Nephron (organoid): ENCODE measurements around the gene RBM14.
"Not testable (repeated sequence)": the region's sequence is repeated elsewhere in the genome, so short reads cannot be mapped to it uniquely, and the experiment has no call there.

Experiments used
- H3K27ac Mint-ChIP-seq, 3 experiments: 2 replicates each; pipeline ENCODE4 v1.8.0; 2020; ENCODE audit warnings: mixed read lengths in 3 of 3, mild to moderate bottlenecking in 2 of 3, moderate library complexity in 1 of 3
- H3K27me3 Mint-ChIP-seq: 2 replicates; pipeline ENCODE4 v1.8.0; 2021; ENCODE audit warnings: low read depth, mild to moderate bottlenecking, moderate library complexity, mixed read lengths
- H3K36me3 Mint-ChIP-seq: 2 replicates; pipeline ENCODE4 v1.8.0; 2020; ENCODE audit warnings: low read depth, mixed read lengths
- H3K4me1 Mint-ChIP-seq: 2 replicates; pipeline ENCODE4 v1.8.0; 2020; ENCODE audit warnings: mixed read lengths
- H3K4me3 Mint-ChIP-seq, 3 experiments: 2 replicates each; pipeline ENCODE4 v1.8.0; 2020; ENCODE audit warnings: mild to moderate bottlenecking in 3 of 3, mixed read lengths in 3 of 3, moderate library complexity in 2 of 3
- H3K9me3 Mint-ChIP-seq: 2 replicates; pipeline ENCODE4 v1.8.0; 2020; ENCODE audit warnings: mixed read lengths
- CTCF ChIP-seq, 3 experiments: fragments of 200-600 bp; sonication (generic); IDR thresholded peaks; one replicate each; pipeline ENCODE4 v1.5.0; 2021; ENCODE audit warnings: antibody characterized with exemption in 3 of 3; ENCODE audit not compliant: unreplicated experiment in 3 of 3

RBM14 gene

GRCh38 chr11:66570850-66571180, 45.6 kb upstream of the RBM14 start:
- H3K36me3 Mint-ChIP-seq, result no peaks in the 10 kb centered on the region
- no peak for TF ChIP-seq CTCF (IDR thresholded peaks at IDR 0.05; ENCODE audit: unreplicated experiment in 3 of 3)
- peaks cover 13% of the 10 kb centered on the region for H3K4me1 Mint-ChIP-seq
- H3K27ac Mint-ChIP-seq, result peak overlapping the region in 2 of 3 experiments; percentile 79 to 91
- H3K27me3 Mint-ChIP-seq, result peaks cover 5% of the 10 kb centered on the region
- H3K9me3 Mint-ChIP-seq, result peaks cover 5% of the 10 kb centered on the region
- H3K4me3 Mint-ChIP-seq, result no peak overlapping the region

GRCh38 chr11:66579017-66579606, 37.3 kb upstream of the RBM14 start:
- H3K36me3 Mint-ChIP-seq, result no peaks in the 10 kb centered on the region
- TF ChIP-seq CTCF (IDR thresholded peaks at IDR 0.05; ENCODE audit: unreplicated experiment in 3 of 3), result peak; percentile 73 to 77 (median 75)
- H3K4me3 Mint-ChIP-seq, result no peak overlapping the region
- H3K9me3 Mint-ChIP-seq, result peaks cover 3% of the 10 kb centered on the region
- peaks cover 23% of the 10 kb centered on the region for H3K4me1 Mint-ChIP-seq
- no peaks in the 10 kb centered on the region for H3K27me3 Mint-ChIP-seq
- no peak overlapping the region for H3K27ac Mint-ChIP-seq

- H3K9me3 Mint-ChIP-seq, result peaks cover 2% of the 10 kb centered on the region
- H3K4me1 Mint-ChIP-seq, result peaks cover 23% of the 10 kb centered on the region
- peak overlapping the region; percentile 24 to 65 (median 25) for H3K27ac Mint-ChIP-seq
- H3K36me3 Mint-ChIP-seq, result no peaks in the 10 kb centered on the region
- peak overlapping the region in 1 of 3 experiments; percentile 3 for H3K4me3 Mint-ChIP-seq
- H3K27me3 Mint-ChIP-seq, result peaks cover 6% of the 10 kb centered on the region
- TF ChIP-seq CTCF (IDR thresholded peaks at IDR 0.05; ENCODE audit: unreplicated experiment in 3 of 3), result no peak
These were observed 35.6 kb upstream of the RBM14 start for GRCh38 chr11:66580803-66581202.

GRCh38 chr11:66581261-66581660, 35.2 kb upstream of the RBM14 start:
- Mint-ChIP-seq H3K4me1 (peaks cover 23% of the 10 kb centered on the region), H3K27ac (peak overlapping the region in 2 of 3 experiments; percentile 24 to 65), H3K4me3 (no peak overlapping the region), H3K36me3 (no peaks in the 10 kb centered on the region), H3K9me3 (peaks cover 5% of the 10 kb centered on the region), H3K27me3 (peaks cover 6% of the 10 kb centered on the region)
- no peak for TF ChIP-seq CTCF (IDR thresholded peaks at IDR 0.05; ENCODE audit: unreplicated experiment in 3 of 3)

GRCh38 chr11:66582565-66583147, 33.8 kb upstream of the RBM14 start:
- peak overlapping the region in 1 of 3 experiments; percentile 7 for H3K4me3 Mint-ChIP-seq
- not testable (repeated sequence) for H3K27me3 Mint-ChIP-seq, H3K36me3 Mint-ChIP-seq, H3K9me3 Mint-ChIP-seq
- H3K4me1 Mint-ChIP-seq, result peaks cover 23% of the 10 kb centered on the region
- peak overlapping the region; percentile 4 to 69 (median 55) for H3K27ac Mint-ChIP-seq

GRCh38 chr11:66585447-66585846, 31.0 kb upstream of the RBM14 start:
- H3K4me3 Mint-ChIP-seq, H3K36me3 Mint-ChIP-seq, H3K27ac Mint-ChIP-seq, H3K27me3 Mint-ChIP-seq: not testable (repeated sequence)
- H3K4me1 Mint-ChIP-seq, result peaks cover 13% of the 10 kb centered on the region
- H3K9me3 Mint-ChIP-seq, result peaks cover 15% of the 10 kb centered on the region

GRCh38 chr11:66586136-66586535, 30.3 kb upstream of the RBM14 start:
- H3K4me1 Mint-ChIP-seq, result peaks cover 7% of the 10 kb centered on the region
- no peaks in the 10 kb centered on the region for H3K36me3 Mint-ChIP-seq
- peaks cover 6% of the 10 kb centered on the region for H3K27me3 Mint-ChIP-seq
- no peak overlapping the region for H3K27ac Mint-ChIP-seq
- TF ChIP-seq CTCF (IDR thresholded peaks at IDR 0.05; ENCODE audit: unreplicated experiment in 3 of 3), result no peak
- peaks cover 19% of the 10 kb centered on the region for H3K9me3 Mint-ChIP-seq
- no peak overlapping the region for H3K4me3 Mint-ChIP-seq

GRCh38 chr11:66589315-66589714, 27.1 kb upstream of the RBM14 start:
- not testable (repeated sequence) for H3K4me3 Mint-ChIP-seq, H3K4me1 Mint-ChIP-seq, H3K27ac Mint-ChIP-seq, H3K36me3 Mint-ChIP-seq, H3K27me3 Mint-ChIP-seq
- peaks cover 20% of the 10 kb centered on the region for H3K9me3 Mint-ChIP-seq
